KOPT-K1 (cell line): ENCODE measurements around the gene CTSZ.

Experiments
- H3K27ac ChIP-seq: fragments of 200-600 bp; sonication (generic); 2 replicates; pipeline ENCODE4 v1.5.1; 2016; ENCODE audit warnings: antibody characterized with exemption, mild to moderate bottlenecking, low read depth, low read length; ENCODE audit not compliant: poor library complexity, severe bottlenecking
- H3K36me3 ChIP-seq: fragments of 200-600 bp; sonication (generic); 2 replicates; pipeline ENCODE4 v1.5.1; 2017; ENCODE audit warnings: antibody characterized with exemption, mild to moderate bottlenecking, low read length, moderate library complexity; ENCODE audit not compliant: insufficient read depth
- H3K9me3 ChIP-seq: fragments of 200-600 bp; sonication (generic); 2 replicates; pipeline ENCODE4 v1.5.1; 2017; ENCODE audit warnings: antibody characterized with exemption, low read length, mild to moderate bottlenecking; ENCODE audit not compliant: insufficient read depth, poor library complexity, severe bottlenecking

Gene CTSZ

DNA sequence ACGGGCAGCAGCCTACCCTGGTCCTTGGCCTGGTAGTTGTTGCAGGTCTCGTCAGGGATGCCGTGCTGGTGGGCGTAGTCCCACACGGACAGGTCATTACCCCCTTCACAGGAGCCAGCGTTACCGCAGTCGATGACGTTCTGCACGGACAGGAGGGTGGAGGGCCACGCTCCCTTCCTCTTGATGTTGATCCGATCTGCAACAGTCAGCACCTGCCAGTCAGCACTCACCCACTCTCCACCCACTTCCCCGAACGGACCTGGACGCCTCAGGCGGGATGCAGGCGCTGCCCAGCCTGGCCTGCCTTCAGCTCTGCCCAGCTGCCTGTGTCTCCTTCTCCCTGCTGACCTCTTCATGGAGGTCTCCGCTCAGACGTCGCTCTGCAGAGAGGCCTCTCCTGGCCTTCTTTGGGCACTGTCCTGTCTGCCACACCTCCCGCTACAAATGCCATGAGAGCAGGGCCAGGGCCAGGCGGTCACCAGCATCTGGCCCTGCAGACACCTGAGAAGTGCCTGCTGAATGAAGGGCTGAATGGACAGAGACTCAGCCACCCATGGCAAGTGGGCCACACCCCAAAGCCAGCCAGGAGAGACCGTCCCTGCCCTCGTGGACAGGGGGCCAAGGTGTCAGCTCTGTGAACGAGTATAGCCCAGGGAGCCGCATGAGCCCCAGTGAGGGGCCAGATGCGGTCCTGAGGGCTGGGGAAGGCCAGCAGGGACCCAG lies 5.4 kb downstream of the CTSZ start:
- Histone ChIP-seq H3K27ac (no peak overlapping the region), H3K36me3 (peaks cover 12% of the 10 kb centered on the region; the same call in 1 of the 2 replicates), H3K9me3 (no peaks in the 10 kb centered on the region)

DNA sequence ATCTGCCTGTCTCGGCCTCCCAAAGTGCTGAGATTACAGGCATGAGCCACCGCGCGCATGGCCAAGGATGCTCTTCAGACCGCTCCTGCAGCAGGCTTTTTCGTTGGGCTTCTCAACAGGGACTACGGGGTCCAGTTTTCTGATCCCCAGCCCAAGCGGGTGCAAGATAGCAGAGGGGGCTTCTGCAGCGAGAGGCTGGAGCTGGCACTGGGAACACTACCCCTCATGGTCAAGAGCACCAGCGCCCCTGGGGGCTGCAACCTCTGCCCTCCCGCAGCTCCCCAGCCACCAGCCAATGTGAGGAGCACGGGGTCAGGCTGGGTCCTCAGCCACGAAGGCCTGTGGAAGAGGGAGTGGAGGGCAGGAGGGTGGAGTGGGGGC lies 6.0 kb downstream of the CTSZ start:
- no peak overlapping the region for H3K27ac ChIP-seq
- no peaks in the 10 kb centered on the region for H3K9me3 ChIP-seq
- peaks cover 17% of the 10 kb centered on the region; the same call in 1 of the 2 replicates for H3K36me3 ChIP-seq

GRCh38 chr20:59000326-59000725 lies 6.7 kb downstream of the CTSZ start:
- Histone ChIP-seq H3K27ac (no peak overlapping the region), H3K36me3 (peaks cover 24% of the 10 kb centered on the region), H3K9me3 (no peaks in the 10 kb centered on the region)

- H3K9me3 ChIP-seq = no peaks in the 10 kb centered on the region
- H3K27ac ChIP-seq = no peak overlapping the region
- peaks cover 41% of the 10 kb centered on the region for H3K36me3 ChIP-seq
Observed at GRCh38 chr20:58998656-58999055, 8.4 kb downstream of the CTSZ start.

- Histone ChIP-seq H3K9me3 (no peaks in the 10 kb centered on the region), H3K36me3 (peaks cover 55% of the 10 kb centered on the region), H3K27ac (no peak overlapping the region)
Observed at GRCh38 chr20:58997141-58997770, 9.8 kb downstream of the CTSZ start.

GRCh38 chr20:58996226-58996611 lies 10.8 kb downstream of the CTSZ start:
- Histone ChIP-seq H3K9me3 (no peaks in the 10 kb centered on the region), H3K27ac (no peak overlapping the region), H3K36me3 (peaks cover 65% of the 10 kb centered on the region)

DNA sequence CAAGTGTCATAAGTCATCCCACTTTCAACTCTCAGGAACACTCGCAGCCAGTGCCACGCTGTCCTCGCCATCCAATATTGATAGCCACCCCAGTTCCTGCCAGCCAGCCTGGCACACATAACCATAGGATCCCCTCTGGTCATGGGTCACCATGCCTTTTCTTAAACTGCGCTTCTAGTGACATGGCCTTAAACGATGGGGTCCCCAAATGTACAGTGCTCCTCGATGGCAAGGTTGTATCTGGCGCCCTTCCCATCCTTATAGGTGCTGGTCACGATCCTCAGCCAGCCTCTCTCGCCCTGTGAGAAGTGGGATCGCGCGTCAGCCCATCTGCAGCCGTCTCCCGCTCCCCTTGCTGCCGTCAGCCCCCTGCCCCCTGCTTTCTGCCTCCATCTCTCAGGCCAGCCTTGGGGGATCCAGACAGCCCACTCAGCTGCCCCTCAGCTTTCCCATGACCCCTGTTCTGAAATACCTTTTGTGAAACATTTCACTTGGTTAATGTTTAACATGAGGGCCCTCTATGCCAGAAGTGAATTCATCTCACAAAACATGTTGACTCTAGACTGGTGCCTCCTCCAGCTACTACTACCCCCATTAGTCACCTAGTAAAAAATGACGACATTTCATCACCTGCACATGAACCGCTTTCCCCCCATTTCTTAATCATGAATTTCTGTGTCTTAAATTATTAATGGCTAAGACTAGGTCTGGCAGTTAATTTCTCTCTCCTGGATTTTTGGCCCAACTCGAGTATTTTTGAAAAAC lies 11.4 kb downstream of the CTSZ start:
- H3K9me3 ChIP-seq = no peaks in the 10 kb centered on the region
- peaks cover 71% of the 10 kb centered on the region for H3K36me3 ChIP-seq
- no peak overlapping the region for H3K27ac ChIP-seq

DNA sequence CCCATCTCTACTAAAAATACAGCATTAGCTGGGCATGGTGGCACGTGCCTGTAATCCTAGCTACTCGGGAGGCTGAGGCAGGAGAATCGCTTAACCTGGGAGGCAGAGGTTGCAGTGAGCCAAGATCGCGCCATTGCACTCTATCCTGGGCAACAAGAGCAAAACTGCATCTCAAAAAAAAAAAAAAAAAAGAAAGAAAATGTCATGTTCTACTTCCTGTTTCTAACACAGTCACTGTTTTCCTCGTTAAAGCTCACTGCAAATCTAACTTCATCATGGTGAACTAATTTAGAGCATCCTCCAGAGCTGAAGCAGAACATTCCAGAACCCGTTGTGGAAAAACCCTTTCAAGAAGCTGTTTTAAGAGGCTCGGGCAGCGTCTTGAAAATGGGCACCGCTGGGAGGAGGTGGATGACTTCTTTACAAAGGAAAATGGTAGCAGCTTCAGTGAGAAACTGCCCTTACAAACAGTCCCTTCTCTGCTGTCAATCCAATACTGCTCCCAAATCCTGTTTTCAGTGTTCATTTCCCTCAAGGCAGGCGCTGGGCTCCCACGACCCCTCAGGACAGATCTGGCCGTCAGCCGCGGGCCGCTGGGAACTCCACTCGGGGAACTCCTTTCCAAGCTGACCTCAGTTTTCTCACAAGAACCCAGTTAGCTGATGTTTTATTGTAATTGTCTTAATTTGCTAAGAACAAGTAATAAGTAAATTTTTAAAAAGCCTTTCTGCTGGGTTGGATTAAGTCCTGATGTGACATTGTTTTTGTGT lies 12.5 kb downstream of the CTSZ start:
- no peak overlapping the region for H3K27ac ChIP-seq
- peaks cover 82% of the 10 kb centered on the region for H3K36me3 ChIP-seq
- no peaks in the 10 kb centered on the region for H3K9me3 ChIP-seq

- Histone ChIP-seq H3K36me3 (peaks cover 92% of the 10 kb centered on the region), H3K27ac (no peak overlapping the region), H3K9me3 (no peaks in the 10 kb centered on the region)
Observed at GRCh38 chr20:58993332-58994248, 13.5 kb downstream of the CTSZ start.

GRCh38 chr20:58992911-58993310 lies 14.1 kb downstream of the CTSZ start:
- H3K27ac ChIP-seq = no peak overlapping the region
- H3K36me3 ChIP-seq = peaks cover 98% of the 10 kb centered on the region
- no peaks in the 10 kb centered on the region for H3K9me3 ChIP-seq

- Histone ChIP-seq H3K9me3 (no peaks in the 10 kb centered on the region), H3K27ac (no peak overlapping the region), H3K36me3 (peaks cover 100% of the 10 kb centered on the region)
Observed at GRCh38 chr20:58991715-58992114, 15.3 kb downstream of the CTSZ start.

DNA sequence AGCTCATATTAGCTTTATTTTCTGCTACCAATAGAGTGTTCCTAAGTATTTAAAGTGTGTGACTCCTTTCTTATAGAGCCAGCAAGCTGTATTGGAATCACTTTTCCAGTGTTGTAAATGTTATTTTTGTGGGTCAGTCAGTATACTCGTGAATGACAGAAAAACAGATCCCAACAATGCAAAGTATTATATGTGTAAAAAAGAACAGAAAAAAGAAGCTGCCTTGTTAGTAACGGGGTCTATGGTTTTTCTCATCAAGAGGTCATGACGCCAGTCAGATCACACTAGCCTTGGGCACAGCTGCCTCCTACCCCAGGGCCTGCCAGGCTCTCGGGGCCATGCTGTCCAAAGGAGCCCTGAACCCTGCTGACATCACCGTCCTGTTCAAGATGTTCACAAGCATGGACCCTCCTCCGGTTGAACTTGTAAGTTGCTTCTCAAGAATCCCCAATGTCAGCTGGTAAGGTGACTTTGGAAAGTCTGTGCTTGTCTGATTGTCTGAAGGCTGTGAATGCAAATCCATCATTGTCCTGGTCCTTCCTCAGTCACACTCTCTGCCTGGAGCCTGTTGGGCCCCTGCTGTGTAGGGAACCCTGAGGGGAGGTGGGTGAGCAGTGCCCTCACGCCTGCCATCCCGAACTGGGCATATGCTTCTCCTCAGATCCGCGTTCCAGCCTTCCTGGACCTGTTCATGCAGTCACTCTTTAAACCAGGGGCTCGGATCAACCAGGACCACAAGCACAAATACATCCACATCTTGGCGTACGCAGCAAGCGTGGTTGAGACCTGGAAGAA lies 16.2 kb downstream of the CTSZ start:
- no peaks in the 10 kb centered on the region for H3K9me3 ChIP-seq
- H3K27ac ChIP-seq = no peak overlapping the region
- peaks cover 100% of the 10 kb centered on the region for H3K36me3 ChIP-seq

GRCh38 chr20:58989196-58989595 lies 17.9 kb downstream of the CTSZ start:
- Histone ChIP-seq H3K27ac (no peak overlapping the region), H3K36me3 (peaks cover 97% of the 10 kb centered on the region), H3K9me3 (no peaks in the 10 kb centered on the region)

GRCh38 chr20:58988565-58988882 lies 18.5 kb downstream of the CTSZ start:
- no peak overlapping the region for H3K27ac ChIP-seq
- no peaks in the 10 kb centered on the region for H3K9me3 ChIP-seq
- peaks cover 90% of the 10 kb centered on the region for H3K36me3 ChIP-seq
